Astrocyte (in vitro differentiated cells and primary cell): Measurements from ENCODE around the gene SHROOM3. TPM values are rescaled to one million over a fixed set of nuclear protein-coding genes. Genes with fewer than 3 reads are reported as not detected.

Source experiments
- DNase-seq: peaks from one replicate; pipeline ENCODE4 v3.0.0-alpha.2; 2010; ENCODE audit warnings: low read depth
- FAIRE-seq: peaks from 2 replicates; lab custom pipeline; 2011; peaks lifted over from hg19 to GRCh38; lab: Jason Lieb, UNC
- H2AFZ ChIP-seq: 2 replicates; pipeline ENCODE4 v1.6.0; 2012; ENCODE audit warnings: low read depth, low read length, inconsistent platforms
- H3K27ac ChIP-seq: 2 replicates; pipeline ENCODE4 v1.5.1; 2011; ENCODE audit warnings: low read depth, low read length, inconsistent platforms
- H3K27me3 ChIP-seq: 2 replicates; pipeline ENCODE4 v1.6.0; 2011; ENCODE audit warnings: low read length, inconsistent platforms; ENCODE audit not compliant: insufficient read depth
- H3K36me3 ChIP-seq: 2 replicates; pipeline ENCODE4 v1.5.1; 2011; ENCODE audit warnings: low read length, inconsistent platforms; ENCODE audit not compliant: insufficient read depth
- H3K4me1 ChIP-seq: 2 replicates; pipeline ENCODE4 v1.5.1; 2011; ENCODE audit warnings: low read length, inconsistent platforms; ENCODE audit not compliant: insufficient read depth
- H3K4me2 ChIP-seq: 2 replicates; pipeline ENCODE4 v1.6.0; 2012; ENCODE audit warnings: low read length, inconsistent platforms
- H3K4me3 ChIP-seq: 2 replicates; pipeline ENCODE4 v1.5.1; 2011; ENCODE audit warnings: low read depth, mild to moderate bottlenecking, low read length, inconsistent platforms; ENCODE audit not compliant: insufficient read depth
- H3K79me2 ChIP-seq: 2 replicates; pipeline ENCODE4 v1.6.0; 2012; ENCODE audit warnings: mild to moderate bottlenecking, low read length, inconsistent platforms; ENCODE audit not compliant: insufficient read depth
- H3K9ac ChIP-seq: 2 replicates; pipeline ENCODE4 v1.6.0; 2012; ENCODE audit warnings: mild to moderate bottlenecking, low read length, inconsistent platforms
- H3K9me3 ChIP-seq: 2 replicates; pipeline ENCODE4 v1.5.1; 2012; ENCODE audit warnings: low read depth, mild to moderate bottlenecking, low read length, inconsistent platforms; ENCODE audit not compliant: insufficient read depth
- H4K20me1 ChIP-seq: 2 replicates; pipeline ENCODE4 v1.6.0; 2012; ENCODE audit warnings: low read length, inconsistent platforms; ENCODE audit not compliant: insufficient read depth
- H3K27ac Mint-ChIP-seq: one replicate; pipeline ENCODE4 v1.8.0; 2021; ENCODE audit warnings: mild to moderate bottlenecking, mixed read lengths; ENCODE audit not compliant: unreplicated experiment
- H3K27me3 Mint-ChIP-seq: one replicate; pipeline ENCODE4 v1.8.0; 2021; ENCODE audit warnings: low read depth, mixed read lengths; ENCODE audit not compliant: unreplicated experiment
- H3K36me3 Mint-ChIP-seq: one replicate; pipeline ENCODE4 v1.8.0; 2021; ENCODE audit warnings: low read depth, mixed read lengths; ENCODE audit not compliant: unreplicated experiment
- H3K4me1 Mint-ChIP-seq: one replicate; pipeline ENCODE4 v1.8.0; 2021; ENCODE audit warnings: low read depth, mixed read lengths; ENCODE audit not compliant: unreplicated experiment
- H3K4me3 Mint-ChIP-seq: one replicate; pipeline ENCODE4 v1.8.0; 2021; ENCODE audit warnings: mild to moderate bottlenecking, moderate library complexity, mixed read lengths; ENCODE audit not compliant: unreplicated experiment
- H3K9me3 Mint-ChIP-seq: one replicate; pipeline ENCODE4 v1.8.0; 2021; ENCODE audit warnings: mild to moderate bottlenecking, mixed read lengths; ENCODE audit not compliant: unreplicated experiment
- CTCF ChIP-seq: IDR thresholded peaks from 2 replicates; pipeline ENCODE4 v1.5.1; 2011; ENCODE audit warnings: low read depth, mild to moderate bottlenecking, inconsistent platforms, low read length, moderate library complexity; ENCODE audit not compliant: insufficient read depth
- EZH2 ChIP-seq: IDR thresholded peaks from 2 replicates; pipeline ENCODE4 v1.6.1; 2012; ENCODE audit warnings: mild to moderate bottlenecking, low read length, inconsistent platforms; ENCODE audit not compliant: insufficient read depth
- total RNA-seq: library from RNA; stranded (reverse); gene quantifications from 2 replicates; pipeline ENCODE4 v1.2.1, GENCODE V29; 2021

SHROOM3 gene
- total RNA-seq, 1 donor from 2014 or later = 64.6 TPM

GRCh38 chr4:76498550-76498949 lies 63.5 kb downstream of the SHROOM3 start:
- Histone ChIP-seq H3K9ac (no peak overlapping the region), H3K4me3 (no peak overlapping the region), H3K27me3 (no peaks in the 10 kb centered on the region), H3K9me3 (no peaks in the 10 kb centered on the region), H4K20me1 (no peaks in the 10 kb centered on the region), H3K27ac (no peak overlapping the region), H3K36me3 (no peaks in the 10 kb centered on the region), H3K4me2 (no peak overlapping the region), H3K4me1 (no peaks in the 10 kb centered on the region), H2AFZ (no peak overlapping the region), H3K79me2 (no peaks in the 10 kb centered on the region)
- H3K27me3 Mint-ChIP-seq = peaks cover 2% of the 10 kb centered on the region
- no peak overlapping the region for H3K4me3 Mint-ChIP-seq
- no peak overlapping the region for H3K27ac Mint-ChIP-seq
- DNase-seq = no peak
- H3K9me3 Mint-ChIP-seq = no peaks in the 10 kb centered on the region
- H3K36me3 Mint-ChIP-seq = peaks cover 2% of the 10 kb centered on the region
- no peak for FAIRE-seq
- peaks cover 2% of the 10 kb centered on the region for H3K4me1 Mint-ChIP-seq
- TF ChIP-seq CTCF (no peak), EZH2 (no peak)

- Mint-ChIP-seq H3K36me3 (peaks cover 2% of the 10 kb centered on the region), H3K27me3 (peaks cover 2% of the 10 kb centered on the region), H3K9me3 (no peaks in the 10 kb centered on the region), H3K27ac (no peak overlapping the region), H3K4me1 (peaks cover 2% of the 10 kb centered on the region), H3K4me3 (no peak overlapping the region)
- H3K4me1 ChIP-seq = no peaks in the 10 kb centered on the region
- no peaks in the 10 kb centered on the region for H3K9me3 ChIP-seq
- no peak overlapping the region for H2AFZ ChIP-seq
- no peaks in the 10 kb centered on the region for H3K27me3 ChIP-seq
- H3K4me2 ChIP-seq = no peak overlapping the region
- no peak for FAIRE-seq
- H3K36me3 ChIP-seq = no peaks in the 10 kb centered on the region
- no peak for DNase-seq
- no peaks in the 10 kb centered on the region for H4K20me1 ChIP-seq
- H3K27ac ChIP-seq = no peak overlapping the region
- no peak for TF ChIP-seq CTCF
- TF ChIP-seq EZH2 = no peak
- H3K9ac ChIP-seq = no peak overlapping the region
- no peaks in the 10 kb centered on the region for H3K79me2 ChIP-seq
- H3K4me3 ChIP-seq = no peak overlapping the region
Measured at GRCh38 chr4:76499461-76499860, 64.4 kb downstream of the SHROOM3 start.

GRCh38 chr4:76502886-76503285 lies 67.9 kb downstream of the SHROOM3 start:
- no peaks in the 10 kb centered on the region for H3K9me3 ChIP-seq
- H2AFZ ChIP-seq = no peak overlapping the region
- no peak overlapping the region for H3K9ac ChIP-seq
- H3K27me3 ChIP-seq = no peaks in the 10 kb centered on the region
- Mint-ChIP-seq H3K9me3 (no peaks in the 10 kb centered on the region), H3K27ac (no peak overlapping the region), H3K27me3 (peaks cover 2% of the 10 kb centered on the region), H3K4me3 (no peak overlapping the region), H3K36me3 (no peaks in the 10 kb centered on the region), H3K4me1 (peaks cover 2% of the 10 kb centered on the region)
- H3K4me3 ChIP-seq = no peak overlapping the region
- no peak overlapping the region for H3K4me2 ChIP-seq
- H3K36me3 ChIP-seq = no peaks in the 10 kb centered on the region
- TF ChIP-seq CTCF = no peak
- TF ChIP-seq EZH2 = no peak
- H3K79me2 ChIP-seq = no peaks in the 10 kb centered on the region
- FAIRE-seq = no peak
- no peaks in the 10 kb centered on the region for H3K4me1 ChIP-seq
- no peaks in the 10 kb centered on the region for H4K20me1 ChIP-seq
- no peak for DNase-seq
- no peak overlapping the region for H3K27ac ChIP-seq
